ENCODE results near the gene BRD8.

BRD8 gene

DNA sequence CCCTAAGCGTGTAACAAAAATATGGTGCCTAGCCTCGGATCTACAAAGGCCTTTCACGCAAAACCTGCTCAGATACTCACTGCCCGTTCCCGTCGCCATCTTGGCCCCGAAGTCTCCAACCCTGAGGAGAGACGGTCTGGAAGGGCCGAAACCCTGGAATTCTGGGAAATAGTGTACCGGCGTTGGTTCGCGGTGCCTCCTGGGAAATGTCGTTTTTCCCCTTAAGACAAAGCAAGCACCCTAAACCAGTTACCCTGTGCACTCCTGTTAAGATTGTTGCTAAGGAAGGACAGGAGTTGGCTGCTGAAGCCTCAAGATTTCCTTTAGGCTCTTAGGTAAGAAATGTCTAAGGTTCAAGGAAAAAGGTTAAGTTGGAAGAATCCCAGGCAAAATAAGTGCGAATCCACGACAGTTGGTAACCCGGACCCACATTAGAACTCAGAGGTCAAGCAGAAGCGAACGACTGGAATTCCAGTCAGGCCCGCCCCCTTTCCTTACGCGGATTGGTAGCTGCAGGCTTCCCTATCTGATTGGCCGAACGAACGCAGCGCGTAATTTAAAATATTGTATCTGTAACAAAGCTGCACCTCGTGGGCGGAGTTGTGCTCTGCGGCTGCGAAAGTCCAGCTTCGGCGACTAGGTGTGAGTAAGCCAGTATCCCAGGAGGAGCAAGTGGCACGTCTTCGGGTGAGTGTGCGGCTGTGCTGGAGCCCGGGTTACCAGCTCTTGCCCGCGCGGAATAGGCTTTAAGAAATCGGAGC is at the start of gene BRD8, which contains the start of gene KIF20A:
TSS of gene BRD8 (minus strand) at position 115 of the 761 bp plus-strand sequence. CDS start at position 99, 16 bp downstream.
TSS of gene KIF20A (plus strand) at position 597 of the 761 bp plus-strand sequence. CDS start 569 bp downstream, outside the sequence.
- peak; percentile 94 for ATAC-seq
- TF ChIP-seq CSDC2 (CRISPR knock-in tag; IDR thresholded peaks at IDR 0.05) (no peak), SNAI2 (CRISPR knock-in tag; IDR thresholded peaks at IDR 0.05) (no peak), TSHZ2 (CRISPR knock-in tag; IDR thresholded peaks at IDR 0.05) (no peak), ESRRG (CRISPR knock-in tag; IDR thresholded peaks at IDR 0.05) (no peak), TCF4 (CRISPR knock-in tag; IDR thresholded peaks at IDR 0.05; ENCODE audit: borderline replicate concordance) (no peak), GLIS3 (CRISPR knock-in tag; IDR thresholded peaks at IDR 0.05) (no peak), ZNF70 (CRISPR knock-in tag; IDR thresholded peaks at IDR 0.05) (no peak), RARB (CRISPR knock-in tag; IDR thresholded peaks at IDR 0.05) (no peak), ISL1 (CRISPR knock-in tag; IDR thresholded peaks at IDR 0.05) (no peak), ARNTL (CRISPR knock-in tag; IDR thresholded peaks at IDR 0.05; ENCODE audit: borderline replicate concordance, low read depth) (no peak), PPARA (CRISPR knock-in tag; IDR thresholded peaks at IDR 0.05; ENCODE audit: borderline replicate concordance) (no peak), ZFP30 (CRISPR knock-in tag; IDR thresholded peaks at IDR 0.05) (no peak), TOX (CRISPR knock-in tag; IDR thresholded peaks at IDR 0.05; ENCODE audit: borderline replicate concordance) (no peak), ZNF8 (CRISPR knock-in tag; IDR thresholded peaks at IDR 0.05) (no peak), OSR1 (CRISPR knock-in tag; IDR thresholded peaks at IDR 0.05) (no peak), BACH2 (CRISPR knock-in tag; IDR thresholded peaks at IDR 0.05; ENCODE audit: borderline replicate concordance) (no peak), CREB5 (CRISPR knock-in tag; IDR thresholded peaks at IDR 0.05; ENCODE audit: low read depth) (no peak)
- TF ChIP-seq, protein P1, sequence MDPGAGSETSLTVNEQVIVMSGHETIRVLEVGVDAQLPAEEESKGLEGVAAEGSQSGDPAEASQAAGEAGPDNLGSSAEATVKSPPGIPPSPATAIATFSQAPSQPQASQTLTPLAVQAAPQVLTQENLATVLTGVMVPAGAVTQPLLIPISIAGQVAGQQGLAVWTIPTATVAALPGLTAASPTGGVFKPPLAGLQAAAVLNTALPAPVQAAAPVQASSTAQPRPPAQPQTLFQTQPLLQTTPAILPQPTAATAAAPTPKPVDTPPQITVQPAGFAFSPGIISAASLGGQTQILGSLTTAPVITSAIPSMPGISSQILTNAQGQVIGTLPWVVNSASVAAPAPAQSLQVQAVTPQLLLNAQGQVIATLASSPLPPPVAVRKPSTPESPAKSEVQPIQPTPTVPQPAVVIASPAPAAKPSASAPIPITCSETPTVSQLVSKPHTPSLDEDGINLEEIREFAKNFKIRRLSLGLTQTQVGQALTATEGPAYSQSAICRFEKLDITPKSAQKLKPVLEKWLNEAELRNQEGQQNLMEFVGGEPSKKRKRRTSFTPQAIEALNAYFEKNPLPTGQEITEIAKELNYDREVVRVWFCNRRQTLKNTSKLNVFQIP (CRISPR knock-in tag; IDR thresholded peaks at IDR 0.05; ENCODE audit: borderline replicate concordance, low read depth), result no peak
- TF ChIP-seq, protein P2, sequence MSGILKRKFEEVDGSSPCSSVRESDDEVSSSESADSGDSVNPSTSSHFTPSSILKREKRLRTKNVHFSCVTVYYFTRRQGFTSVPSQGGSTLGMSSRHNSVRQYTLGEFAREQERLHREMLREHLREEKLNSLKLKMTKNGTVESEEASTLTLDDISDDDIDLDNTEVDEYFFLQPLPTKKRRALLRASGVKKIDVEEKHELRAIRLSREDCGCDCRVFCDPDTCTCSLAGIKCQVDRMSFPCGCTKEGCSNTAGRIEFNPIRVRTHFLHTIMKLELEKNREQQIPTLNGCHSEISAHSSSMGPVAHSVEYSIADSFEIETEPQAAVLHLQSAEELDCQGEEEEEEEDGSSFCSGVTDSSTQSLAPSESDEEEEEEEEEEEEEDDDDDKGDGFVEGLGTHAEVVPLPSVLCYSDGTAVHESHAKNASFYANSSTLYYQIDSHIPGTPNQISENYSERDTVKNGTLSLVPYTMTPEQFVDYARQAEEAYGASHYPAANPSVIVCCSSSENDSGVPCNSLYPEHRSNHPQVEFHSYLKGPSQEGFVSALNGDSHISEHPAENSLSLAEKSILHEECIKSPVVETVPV (CRISPR knock-in tag; IDR thresholded peaks at IDR 0.05), result no peak

GRCh38 chr5:138226910-138227309 is 48.5 kb upstream of the BRD8 start:
- no peak for ATAC-seq
- no peak for TF ChIP-seq CREB5 (CRISPR knock-in tag; IDR thresholded peaks at IDR 0.05; ENCODE audit: low read depth)
- TF ChIP-seq GLIS3 (CRISPR knock-in tag; IDR thresholded peaks at IDR 0.05), result no peak
- TF ChIP-seq ZNF565 (CRISPR knock-in tag; conservative IDR thresholded peaks at IDR 0.05; ENCODE audit: low read depth), result no peak
- TF ChIP-seq PATZ1 (CRISPR knock-in tag; IDR thresholded peaks at IDR 0.05; ENCODE audit: borderline replicate concordance), result no peak
- no peak for TF ChIP-seq BACH2 (CRISPR knock-in tag; IDR thresholded peaks at IDR 0.05; ENCODE audit: borderline replicate concordance)
- no peak for TF ChIP-seq ZNF8 (CRISPR knock-in tag; IDR thresholded peaks at IDR 0.05)
- no peak for TF ChIP-seq TOX (CRISPR knock-in tag; IDR thresholded peaks at IDR 0.05; ENCODE audit: borderline replicate concordance)
- no peak for TF ChIP-seq SNAI2 (CRISPR knock-in tag; IDR thresholded peaks at IDR 0.05)
- TF ChIP-seq, protein P2 (CRISPR knock-in tag; IDR thresholded peaks at IDR 0.05), result no peak
- no peak for TF ChIP-seq ISL1 (CRISPR knock-in tag; IDR thresholded peaks at IDR 0.05)
- TF ChIP-seq OSR1 (CRISPR knock-in tag; IDR thresholded peaks at IDR 0.05), result no peak
- TF ChIP-seq TSHZ2 (CRISPR knock-in tag; IDR thresholded peaks at IDR 0.05), result no peak
- no peak for TF ChIP-seq ZFP30 (CRISPR knock-in tag; IDR thresholded peaks at IDR 0.05)
- no peak for TF ChIP-seq ARNTL (CRISPR knock-in tag; IDR thresholded peaks at IDR 0.05; ENCODE audit: borderline replicate concordance, low read depth)
- no peak for TF ChIP-seq RARB (CRISPR knock-in tag; IDR thresholded peaks at IDR 0.05)
- no peak for TF ChIP-seq ZC3H10 (CRISPR knock-in tag; IDR thresholded peaks at IDR 0.05)
